HG02759 (cell line): ENCODE results near the gene DAB2IP.
"Not testable (repeated sequence)": the region's sequence is repeated elsewhere in the genome, so short reads cannot be mapped to it uniquely, and the experiment has no call there.

Source experiments
- ATAC-seq: cut with Tn5 transposase; IDR thresholded peaks from one replicate; pipeline ENCODE4 v1.9.1; 2021; ENCODE audit warnings: mild to moderate bottlenecking, moderate library complexity; ENCODE audit not compliant: unreplicated experiment

Gene DAB2IP

DNA sequence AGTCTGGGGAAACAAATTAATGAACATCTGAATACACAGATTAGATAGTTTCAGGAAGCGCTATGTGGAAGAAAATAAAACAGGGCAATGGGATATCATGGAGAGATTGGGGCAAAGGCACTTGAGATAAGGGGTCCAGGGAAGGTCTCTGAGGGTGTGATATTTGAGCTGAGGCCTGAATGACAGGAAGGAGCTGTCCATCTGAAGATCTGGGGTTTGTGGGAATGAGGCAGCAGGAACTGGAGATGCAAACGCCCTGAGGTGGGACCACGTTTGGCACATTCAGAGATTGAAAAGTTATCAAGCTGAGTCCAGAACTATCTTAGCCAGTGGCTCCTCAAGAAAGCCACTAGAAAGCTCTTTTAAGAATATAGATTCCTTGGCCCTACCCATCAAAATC, 8.7 kb upstream of the DAB2IP start:
- ATAC-seq, result no peak

DNA sequence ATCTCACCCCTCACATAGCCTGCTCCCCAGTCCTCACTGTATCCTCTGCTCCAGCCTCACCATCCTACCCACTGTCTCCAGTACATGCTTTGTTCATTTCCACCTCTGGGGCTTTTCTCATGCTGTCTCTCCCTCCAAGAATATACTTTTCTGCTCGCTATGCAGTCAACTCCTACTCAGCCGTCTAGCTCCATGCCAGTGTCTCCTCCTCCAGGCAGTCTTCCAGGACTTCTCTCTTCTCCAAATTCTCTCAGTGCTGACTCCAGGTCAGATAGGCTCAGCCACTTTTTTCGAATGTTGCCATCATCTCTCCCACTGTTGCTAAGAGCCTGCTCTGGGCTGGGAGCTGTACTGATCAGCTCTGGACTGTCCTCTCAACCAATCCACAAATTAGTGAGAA, 8.0 kb upstream of the DAB2IP start:
- no peak for ATAC-seq

DNA sequence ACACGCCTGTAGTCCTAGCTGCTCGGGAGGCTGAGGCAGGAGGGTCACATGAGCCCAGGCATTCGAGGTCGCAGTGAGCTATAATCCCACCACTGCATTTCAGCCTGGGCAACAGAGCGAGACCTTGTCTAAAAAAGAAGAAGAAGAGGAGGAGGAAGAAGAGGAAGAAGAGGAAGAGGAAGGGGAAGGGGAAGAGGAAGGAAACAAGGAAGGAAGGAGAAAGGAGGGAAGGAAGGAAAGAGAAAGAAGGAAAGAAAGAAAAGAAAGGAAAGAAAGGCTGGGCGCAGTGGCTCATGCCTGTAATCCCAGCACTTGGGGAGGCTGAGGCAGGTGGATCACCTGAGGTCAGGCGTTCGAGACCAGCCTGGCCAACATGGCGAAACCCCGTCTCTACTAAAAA, 7.4 kb upstream of the DAB2IP start:
- not testable (repeated sequence) for ATAC-seq

DNA sequence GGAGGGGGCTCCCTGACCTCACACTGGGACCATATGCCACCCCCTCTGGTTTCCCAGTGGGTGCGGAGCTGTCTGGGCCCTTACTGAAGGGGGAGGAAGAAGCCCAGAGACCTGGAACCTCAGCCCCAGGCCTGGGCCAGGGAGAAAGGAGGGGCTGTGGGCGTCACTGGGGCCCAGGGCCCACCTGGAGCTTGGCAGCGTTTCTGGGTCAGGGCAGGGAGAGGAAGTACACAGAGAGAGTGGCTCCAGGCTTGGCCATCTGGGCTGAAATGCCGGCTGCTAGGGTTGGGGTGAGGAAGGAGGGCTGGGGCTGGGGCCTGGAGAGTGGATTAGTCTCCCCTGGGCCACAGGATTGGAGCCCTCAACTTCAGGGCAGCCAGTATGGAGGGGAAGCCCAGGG, 6.4 kb upstream of the DAB2IP start:
- no peak for ATAC-seq

DNA sequence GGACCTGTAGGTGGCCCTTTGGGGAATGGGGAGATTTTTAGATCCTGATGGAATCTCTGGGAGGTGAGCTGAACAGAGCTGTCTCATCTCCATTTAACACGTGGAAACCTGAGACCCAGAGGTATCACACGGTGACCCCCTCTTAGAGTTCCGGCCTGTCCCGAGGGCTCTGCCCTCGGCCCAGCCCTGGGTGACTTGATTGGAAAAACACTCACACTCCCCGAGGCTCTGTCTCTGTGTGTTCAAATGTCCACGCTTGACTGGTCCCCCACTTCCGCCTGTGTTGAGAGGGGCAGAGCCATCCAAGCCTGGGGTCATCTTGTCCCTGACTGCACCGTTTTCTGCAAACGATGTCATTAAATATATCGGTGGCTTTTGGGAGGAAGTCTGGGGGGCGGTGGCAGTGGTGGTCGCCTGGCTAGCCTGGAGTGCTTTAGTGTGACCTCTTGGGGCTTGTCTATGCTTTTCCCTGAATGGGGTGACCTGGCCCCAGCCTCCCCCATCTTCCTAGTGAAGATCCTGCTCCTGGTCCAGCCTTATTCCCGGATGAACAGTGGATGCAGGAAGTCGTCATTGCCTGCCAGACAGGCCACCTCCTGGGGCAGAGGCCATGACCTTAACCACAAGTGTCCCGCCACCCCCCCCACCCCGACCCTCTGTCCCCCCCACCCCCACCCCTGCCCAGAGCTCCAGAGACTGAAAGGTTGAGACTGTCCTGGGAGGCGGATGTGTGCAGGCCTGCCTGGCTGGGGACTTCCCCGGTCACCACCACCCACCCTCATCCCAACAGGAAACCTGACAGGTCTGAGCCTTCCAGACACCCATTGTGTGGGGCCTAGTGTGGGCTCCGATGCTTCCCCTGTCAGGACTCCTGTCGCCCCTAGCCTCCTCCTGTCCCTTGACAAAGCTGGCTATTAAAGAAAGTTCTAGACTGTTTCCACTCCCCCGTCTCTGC, 5.3 kb upstream of the DAB2IP start:
- no peak for ATAC-seq

DNA sequence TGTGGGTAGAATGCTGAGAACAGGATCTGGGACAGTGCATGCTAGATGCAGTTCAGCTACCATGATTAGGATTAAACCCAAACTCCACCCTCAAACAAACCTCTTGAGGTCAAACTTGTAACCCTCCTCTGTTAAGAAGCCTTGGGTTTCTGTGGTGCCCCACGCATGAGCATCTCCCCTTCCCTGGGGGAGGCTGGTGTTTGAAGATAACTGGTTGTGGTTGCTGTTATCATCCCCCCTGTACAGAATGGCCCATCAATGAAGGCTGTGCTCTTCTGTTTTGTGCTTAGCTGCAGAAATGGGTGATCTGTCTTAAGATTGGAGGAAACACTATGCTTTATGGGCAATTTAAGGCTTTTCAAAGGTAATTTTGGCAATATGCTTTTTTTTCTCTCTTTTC, 4.4 kb upstream of the DAB2IP start:
- ATAC-seq, result no peak

DNA sequence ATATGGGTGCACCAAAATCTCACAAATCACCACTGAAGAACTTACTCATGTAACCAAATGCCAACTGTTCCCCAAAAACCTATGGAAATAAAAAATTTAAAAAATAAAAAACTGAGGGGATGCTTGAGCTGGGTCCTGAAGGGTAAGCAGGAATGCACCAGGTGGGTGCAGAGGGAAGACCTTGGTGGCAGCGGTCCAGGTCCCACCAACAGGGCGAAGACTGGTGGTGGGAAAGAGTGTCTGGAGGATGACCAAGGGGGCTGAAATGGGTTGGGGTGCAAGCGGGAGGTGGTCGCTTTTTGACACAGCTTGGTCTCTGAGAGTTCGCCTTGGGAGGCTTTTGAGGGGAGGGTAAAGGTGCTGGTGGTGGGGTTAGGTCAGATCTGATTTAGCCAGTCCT, 3.3 kb upstream of the DAB2IP start:
- no peak for ATAC-seq

DNA sequence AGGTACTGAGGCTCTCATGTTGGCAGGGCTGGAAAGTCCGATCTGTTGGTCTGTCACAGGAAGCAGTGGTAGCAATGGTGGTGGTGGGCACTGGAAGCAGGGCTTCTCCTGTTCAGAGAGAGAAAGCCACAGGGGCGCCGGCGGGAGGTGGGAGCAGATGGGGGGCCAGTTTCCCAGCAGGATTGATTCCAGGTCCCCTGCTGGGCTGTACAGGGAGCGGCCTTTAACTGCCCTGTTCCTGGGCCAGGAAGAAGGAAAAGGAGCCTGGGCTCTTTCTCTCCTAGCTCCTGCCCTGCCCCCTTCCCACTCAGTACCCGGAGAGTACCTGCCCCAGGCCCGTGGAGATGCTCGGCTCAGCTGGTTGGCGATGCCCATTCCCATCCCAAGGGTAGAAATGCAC, 2.6 kb upstream of the DAB2IP start:
- ATAC-seq, result no peak

DNA sequence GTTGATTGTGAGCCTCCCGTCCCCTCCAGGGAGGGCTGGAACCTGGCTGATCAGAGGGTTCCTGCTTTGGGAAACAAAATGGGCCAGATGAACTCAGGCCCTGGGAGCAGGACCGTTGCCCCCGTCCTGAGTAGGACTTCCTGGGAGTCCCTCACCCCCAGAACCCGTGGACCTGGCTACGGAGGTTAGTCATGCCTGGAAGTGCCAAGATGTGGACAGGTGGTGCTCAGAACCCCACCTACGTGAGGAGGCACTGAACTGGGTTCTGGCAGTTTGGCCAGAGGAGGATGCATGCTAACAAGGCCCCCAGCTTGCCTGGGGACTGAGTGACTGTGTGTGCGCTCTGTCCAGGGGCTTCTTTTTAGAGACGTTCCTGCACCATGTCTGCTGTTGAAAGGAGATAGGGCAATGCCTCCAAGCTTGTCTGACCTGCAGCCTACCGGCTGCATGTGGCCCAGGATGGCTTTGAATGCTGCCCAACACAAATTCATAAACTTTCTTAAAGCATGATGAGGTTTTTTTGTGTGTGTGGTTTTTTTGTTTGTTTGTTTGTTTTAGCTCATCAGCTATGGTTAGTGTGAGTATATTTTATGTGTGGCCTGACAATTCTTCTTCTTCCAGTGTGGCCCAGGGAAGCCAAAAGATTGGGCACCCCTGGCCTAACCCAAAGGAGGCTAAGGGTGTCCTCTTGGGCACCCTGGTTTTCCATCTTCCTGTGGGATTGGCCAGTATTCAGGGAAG, 1.8 kb upstream of the DAB2IP start:
- ATAC-seq, result no peak

DNA sequence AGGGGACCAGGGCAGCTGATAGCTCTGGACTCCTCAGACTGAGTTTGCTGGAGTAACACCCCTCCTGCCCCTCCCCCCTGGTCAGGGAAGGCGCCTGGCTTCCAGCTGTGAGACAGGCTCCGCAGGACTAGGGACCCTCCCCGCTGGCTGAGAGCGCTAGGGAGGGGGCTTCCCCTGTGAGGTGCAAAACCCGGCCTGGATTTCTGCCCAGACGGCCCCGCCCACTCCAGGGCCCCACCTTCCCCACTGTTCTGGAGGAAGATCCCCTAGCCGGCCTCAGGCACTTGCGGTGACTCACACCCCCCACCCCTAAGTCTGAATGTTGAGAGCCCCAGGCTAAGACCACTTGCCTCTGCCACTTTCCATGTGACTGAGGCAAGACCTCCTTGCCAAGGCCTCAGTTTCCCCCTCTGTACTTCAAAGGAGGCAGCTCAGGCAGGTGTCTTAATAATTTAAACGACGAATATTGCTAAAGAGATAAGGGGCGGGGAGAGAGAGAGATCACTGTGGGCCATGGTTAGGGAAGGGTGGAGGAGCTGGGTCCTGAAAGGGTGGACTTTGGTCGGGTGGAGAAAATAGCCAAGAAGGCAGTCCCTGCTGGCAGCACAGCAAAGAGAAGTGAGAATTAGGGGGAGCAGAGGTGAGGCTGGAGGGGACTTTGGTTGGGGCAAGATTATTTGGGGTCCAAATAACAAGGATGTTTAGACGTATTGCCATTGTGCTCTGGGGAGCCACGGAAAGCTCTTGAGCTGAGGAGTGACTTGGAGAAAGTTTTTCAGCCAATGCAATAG, 1.0 kb upstream of the DAB2IP start:
- no peak for ATAC-seq

DNA sequence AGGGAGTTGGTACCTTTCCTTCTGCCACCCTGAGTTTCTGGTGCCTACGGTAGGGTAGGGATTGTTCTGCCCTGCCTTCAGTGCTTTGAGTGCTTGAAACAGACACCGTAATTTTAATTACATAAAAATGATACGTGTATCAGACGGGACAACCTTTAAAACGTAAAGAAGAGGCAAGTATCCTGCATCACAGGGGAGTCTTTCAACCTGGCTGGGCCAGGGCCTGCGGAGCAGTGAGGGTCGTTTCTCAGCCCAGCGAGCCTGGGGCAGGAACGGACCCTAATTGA, 483 bp upstream of the DAB2IP start:
- ATAC-seq, result no peak

DNA sequence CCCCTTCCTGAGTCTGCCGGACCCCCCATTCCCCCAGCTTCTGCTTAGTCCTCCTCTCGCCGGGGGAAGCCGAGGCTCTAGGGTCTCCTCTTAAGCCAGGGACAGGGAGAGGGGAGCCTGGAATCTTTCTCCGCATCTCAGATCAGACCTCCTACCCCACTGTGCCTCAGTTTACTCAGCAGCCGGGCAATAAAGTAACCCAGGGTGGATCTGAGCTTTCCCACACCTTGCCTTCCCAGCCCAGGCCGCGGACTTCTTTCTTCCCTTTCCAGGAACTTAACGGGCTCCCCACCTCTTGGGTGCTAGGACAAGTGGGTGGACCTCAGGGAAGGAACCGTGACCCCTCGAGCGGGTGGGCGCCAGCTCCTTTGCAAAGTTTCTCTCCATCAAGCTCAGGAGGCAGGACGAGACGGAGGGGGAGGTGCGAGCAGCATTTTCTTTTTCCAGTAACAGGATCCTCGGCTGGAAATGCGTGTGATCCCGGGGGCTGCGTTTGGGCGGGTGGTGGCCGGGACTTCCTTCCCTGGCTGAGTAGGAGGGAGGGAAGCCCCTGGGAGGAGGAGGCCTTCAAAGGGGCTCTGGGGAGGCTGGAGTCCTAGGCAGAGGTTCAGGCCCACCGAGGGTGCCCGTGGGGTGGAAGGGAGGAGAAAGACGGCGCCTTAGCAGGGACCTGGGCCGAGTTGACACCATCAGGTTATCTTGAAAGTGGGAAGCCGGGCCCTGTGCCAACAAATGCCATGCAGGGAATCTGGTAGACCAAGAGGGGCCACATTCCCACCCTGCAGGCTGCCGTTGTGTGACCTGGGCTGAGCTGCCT, 795 bp downstream of the DAB2IP start:
- ATAC-seq, result no peak

DNA sequence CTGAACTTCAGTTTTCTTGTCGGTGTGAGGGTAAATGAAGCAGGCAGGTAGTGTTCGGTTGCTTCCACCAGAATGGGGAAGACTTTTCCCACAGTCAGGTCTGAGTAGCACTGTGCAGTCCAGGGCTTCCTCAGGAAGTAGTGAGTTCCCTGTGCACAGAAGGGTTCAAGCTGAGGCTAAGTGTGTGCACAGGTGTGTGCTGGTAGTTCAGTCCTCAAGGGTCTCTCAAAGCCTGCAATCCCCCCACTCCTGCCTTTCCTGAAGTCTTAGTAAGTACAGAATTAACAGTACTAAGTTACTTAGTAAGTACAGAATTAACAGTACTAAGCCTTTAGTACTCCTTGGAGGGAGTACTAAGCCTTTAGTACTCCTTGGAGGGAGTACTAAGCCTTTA, 1.4 kb downstream of the DAB2IP start:
- no peak for ATAC-seq

DNA sequence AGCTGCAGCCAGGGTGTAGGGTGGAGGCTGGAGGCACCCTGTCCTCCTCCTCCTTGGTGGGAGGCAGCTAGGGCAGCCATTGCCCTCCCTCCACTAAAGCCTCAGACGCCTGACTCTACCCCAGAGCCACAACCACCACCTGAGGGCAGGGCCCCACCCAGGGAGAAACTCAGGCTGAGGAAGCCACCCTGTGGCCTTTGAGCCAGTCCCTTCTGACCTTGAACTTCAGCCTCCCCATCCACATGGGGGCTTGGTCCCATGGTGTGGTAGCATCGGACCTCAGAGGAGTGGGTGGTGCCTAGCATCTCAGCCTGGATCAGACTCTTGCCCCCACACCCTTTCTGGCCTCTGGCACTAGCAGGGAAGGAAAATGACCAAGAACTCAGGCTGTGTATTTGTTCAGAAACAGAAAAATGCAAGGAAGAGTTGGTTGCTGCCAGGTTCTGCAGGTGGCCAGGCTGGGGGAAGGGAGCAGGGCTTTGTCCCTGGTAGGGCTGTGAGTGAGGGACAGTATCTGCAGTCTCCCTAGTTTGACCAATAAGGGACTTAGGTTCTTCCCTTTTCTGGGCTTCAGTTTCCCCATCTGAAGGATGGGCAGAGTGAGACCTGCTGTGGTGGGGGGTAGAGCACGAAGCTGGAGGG, 3.2 kb downstream of the DAB2IP start:
- ATAC-seq, result no peak

DNA sequence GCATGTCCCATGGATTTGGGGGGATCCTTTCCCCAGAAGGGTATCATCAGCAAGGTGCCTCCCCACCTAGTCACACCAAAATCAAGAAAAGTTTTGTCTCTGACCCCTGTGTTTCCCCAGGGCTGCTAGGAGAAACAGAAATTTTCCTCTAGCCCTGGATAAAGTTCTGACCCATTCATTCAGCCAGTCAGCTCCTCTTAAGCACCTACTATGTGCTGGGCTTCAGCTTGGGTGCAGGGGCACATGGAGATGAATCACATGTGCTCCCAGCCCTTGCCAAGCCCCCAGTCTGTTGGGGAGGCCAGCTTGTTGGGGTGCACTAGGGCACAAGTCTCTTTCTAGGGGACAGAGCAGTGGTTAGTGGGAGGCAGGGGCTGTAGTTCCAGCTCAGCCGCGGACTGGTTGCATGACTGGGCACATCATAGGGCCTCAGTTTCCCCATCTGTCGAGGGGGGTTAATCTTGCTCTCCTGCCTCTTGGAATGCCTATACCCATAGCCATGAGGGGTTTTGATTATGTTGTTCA, 3.9 kb downstream of the DAB2IP start:
- no peak for ATAC-seq

DNA sequence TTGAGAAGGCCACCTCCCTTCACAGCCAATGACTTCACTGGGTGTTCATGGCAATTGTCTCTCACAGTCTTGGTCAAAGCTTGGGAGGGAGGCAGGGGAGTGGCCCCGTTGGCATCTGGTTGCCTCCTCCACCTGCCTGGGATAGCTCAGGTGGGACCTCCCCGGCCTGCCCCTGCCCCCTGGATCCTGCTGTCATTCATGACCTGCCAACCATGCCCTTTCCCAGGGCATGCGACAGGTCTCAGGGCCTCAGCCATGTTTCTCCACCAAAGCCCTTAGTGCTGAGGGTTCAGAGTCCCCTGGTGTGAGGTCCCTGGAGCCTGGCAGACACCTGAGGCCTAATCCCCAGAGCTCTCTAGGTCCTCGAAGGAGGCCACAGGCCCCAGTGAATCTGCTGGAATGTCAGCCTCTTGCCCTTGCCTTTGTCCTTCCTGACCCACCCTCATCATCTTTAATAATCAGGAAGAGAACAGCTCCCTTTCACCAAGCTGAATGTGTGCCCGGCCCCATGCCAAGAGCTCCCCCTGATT, 5.6 kb downstream of the DAB2IP start:
- ATAC-seq, result no peak

DNA sequence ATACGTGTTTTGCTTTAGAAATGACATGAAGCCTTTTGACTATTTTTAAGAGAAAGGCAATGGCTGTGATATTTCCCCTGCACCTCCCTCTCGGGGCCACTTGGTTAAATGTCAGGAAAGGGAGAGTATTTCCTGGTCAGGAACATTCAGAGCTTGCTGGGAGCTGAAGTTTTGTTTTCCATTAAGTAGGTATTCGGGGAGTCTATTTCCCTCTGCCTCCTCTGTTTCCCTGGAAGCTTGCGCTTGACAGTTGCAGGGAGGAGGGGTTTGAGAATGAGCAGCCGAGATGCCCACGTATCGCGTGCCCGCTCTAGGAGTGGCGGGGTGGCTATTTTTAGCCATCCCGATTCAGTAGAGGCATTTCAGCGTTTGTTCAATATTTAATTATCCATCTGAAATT, 6.7 kb downstream of the DAB2IP start:
- ATAC-seq, result no peak

DNA sequence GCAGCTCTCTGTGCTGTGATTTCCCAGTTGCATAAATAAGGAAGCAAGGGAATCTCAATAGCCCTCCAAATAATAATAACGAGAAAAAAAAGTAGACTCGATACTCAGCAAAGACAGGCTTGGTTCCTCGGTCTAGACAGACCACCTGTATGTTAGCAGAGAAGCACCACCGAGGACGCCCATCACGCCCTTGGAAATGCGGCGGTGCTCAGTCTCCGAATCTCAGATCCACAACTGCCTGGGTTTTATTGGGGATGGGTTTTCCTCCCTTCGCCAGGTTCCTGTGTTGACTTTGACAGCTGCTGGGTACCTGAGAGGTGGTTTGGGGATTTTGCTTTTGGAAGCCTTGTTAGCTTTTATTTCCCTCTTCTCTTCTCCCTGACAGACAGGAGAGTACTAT, 7.2 kb downstream of the DAB2IP start:
- no peak for ATAC-seq

DNA sequence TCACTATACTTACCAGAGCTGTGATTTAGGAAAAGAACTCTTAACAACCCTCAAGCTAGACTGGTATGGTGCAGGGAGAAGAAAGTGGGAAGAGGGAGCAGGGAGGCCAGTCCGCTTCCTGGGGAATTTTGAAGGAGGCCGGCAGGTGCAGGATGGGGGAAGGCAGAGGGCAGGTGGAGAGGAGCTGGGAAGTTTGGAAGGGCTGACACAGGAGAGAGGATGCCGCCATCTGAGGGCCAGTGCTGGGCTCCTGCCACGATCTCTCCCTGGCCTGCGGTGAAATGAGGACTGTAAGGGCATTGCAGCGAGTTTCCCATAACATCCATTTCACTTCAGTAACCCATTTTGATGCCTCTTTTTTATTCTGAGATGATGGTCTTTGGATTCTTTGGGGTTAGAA, 8.9 kb downstream of the DAB2IP start:
- ATAC-seq, result no peak

DNA sequence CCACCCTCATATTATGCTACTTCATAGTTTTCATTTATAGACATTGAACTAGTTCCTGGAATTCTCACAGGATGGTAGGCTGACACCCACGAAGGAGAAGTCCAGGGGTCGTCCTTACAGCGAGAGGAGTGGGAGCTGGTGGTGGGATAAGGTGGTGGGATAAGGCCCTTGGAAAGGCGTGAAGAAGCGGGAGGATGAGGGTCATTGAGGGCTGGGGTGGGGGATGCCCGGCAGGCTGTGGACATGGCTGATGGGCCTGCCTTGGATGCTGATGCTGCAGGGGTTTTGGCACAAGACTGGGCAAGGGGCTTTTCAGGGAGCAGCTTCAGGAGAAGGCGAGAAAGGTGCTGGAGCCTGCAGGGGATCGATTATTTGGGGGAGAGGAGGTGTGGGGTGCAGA, 9.4 kb downstream of the DAB2IP start:
- ATAC-seq, result no peak
